Loucy (cell line): Measurements from ENCODE around the gene CFAP410.
"Not testable (repeated sequence)": the region's sequence is repeated elsewhere in the genome, so short reads cannot be mapped to it uniquely, and the experiment has no call there.

ENCODE experiments used
- H2AFZ ChIP-seq: fragments of 200-600 bp; sonication (generic); 2 replicates; pipeline ENCODE4 v1.6.0; 2016; ENCODE audit warnings: antibody characterized with exemption, mild to moderate bottlenecking, low read length, moderate library complexity
- H3F3A ChIP-seq: fragments of 200-600 bp; 2 replicates; pipeline ENCODE4 v1.6.0; 2016; ENCODE audit warnings: antibody characterized with exemption, low read depth, mild to moderate bottlenecking
- H3K27me3 ChIP-seq: fragments of 200-600 bp; sonication (generic); 2 replicates; pipeline ENCODE4 v1.6.1; 2014; ENCODE audit warnings: low read length, mild to moderate bottlenecking; ENCODE audit not compliant: insufficient read depth, poor library complexity, severe bottlenecking
- H3K36me3 ChIP-seq: fragments of 200-600 bp; sonication (generic); 2 replicates; pipeline ENCODE4 v1.6.1; 2016; ENCODE audit warnings: low read length; ENCODE audit not compliant: insufficient read depth
- H3K4me1 ChIP-seq: fragments of 200-600 bp; sonication (generic); 2 replicates; pipeline ENCODE4 v1.5.1; 2014; ENCODE audit warnings: low read length, mild to moderate bottlenecking; ENCODE audit not compliant: insufficient read depth, poor library complexity, severe bottlenecking
- H3K4me2 ChIP-seq: fragments of 200-600 bp; sonication (generic); 2 replicates; pipeline ENCODE4 v1.6.0; 2014; ENCODE audit warnings: antibody characterized with exemption, low read length, low read depth, mild to moderate bottlenecking; ENCODE audit not compliant: poor library complexity, severe bottlenecking
- H3K4me3 ChIP-seq: fragments of 200-600 bp; sonication (generic); 2 replicates; pipeline ENCODE4 v1.5.1; 2014; ENCODE audit warnings: low read length, mild to moderate bottlenecking, mixed read lengths; ENCODE audit not compliant: poor library complexity, severe bottlenecking
- H3K79me2 ChIP-seq: fragments of 200-600 bp; sonication (generic); 2 replicates; pipeline ENCODE4 v1.6.1; 2014; ENCODE audit warnings: low read length; ENCODE audit not compliant: insufficient read depth
- H3K9ac ChIP-seq: fragments of 200-600 bp; sonication (generic); 2 replicates; pipeline ENCODE4 v1.6.0; 2014; ENCODE audit warnings: mild to moderate bottlenecking, low read depth, low read length, moderate library complexity; ENCODE audit not compliant: poor library complexity, severe bottlenecking
- H3K9me2 ChIP-seq: fragments of 200-600 bp; sonication (generic); replicated peaks from 2 replicates; pipeline ENCODE4 v1.6.1; 2016; ENCODE audit warnings: low read depth, low read length, mixed read lengths
- H3K9me3 ChIP-seq: fragments of 200-600 bp; sonication (generic); 2 replicates; pipeline ENCODE4 v1.6.1; 2014; ENCODE audit warnings: mild to moderate bottlenecking, antibody characterized with exemption, low read length, low read depth; ENCODE audit not compliant: insufficient read depth
- H4K20me1 ChIP-seq: fragments of 200-600 bp; sonication (generic); 2 replicates; pipeline ENCODE4 v1.6.0; 2014; ENCODE audit warnings: antibody characterized with exemption, low read length, mild to moderate bottlenecking; ENCODE audit not compliant: insufficient read depth, poor library complexity, severe bottlenecking
- EZH2phosphoT487 ChIP-seq: fragments of 200-600 bp; IDR thresholded peaks from 2 replicates; pipeline ENCODE4 v1.6.1; 2018; ENCODE audit warnings: antibody characterized with exemption, mild to moderate bottlenecking, moderate library complexity, borderline replicate concordance
- TF ChIP-seq, protein P1 (sequence below): fragments of 200-600 bp; sonication (generic); conservative IDR thresholded peaks from 2 replicates; pipeline ENCODE4 v1.5.1; 2014; ENCODE audit warnings: mild to moderate bottlenecking, antibody characterized with exemption, low read length

Gene CFAP410

DNA sequence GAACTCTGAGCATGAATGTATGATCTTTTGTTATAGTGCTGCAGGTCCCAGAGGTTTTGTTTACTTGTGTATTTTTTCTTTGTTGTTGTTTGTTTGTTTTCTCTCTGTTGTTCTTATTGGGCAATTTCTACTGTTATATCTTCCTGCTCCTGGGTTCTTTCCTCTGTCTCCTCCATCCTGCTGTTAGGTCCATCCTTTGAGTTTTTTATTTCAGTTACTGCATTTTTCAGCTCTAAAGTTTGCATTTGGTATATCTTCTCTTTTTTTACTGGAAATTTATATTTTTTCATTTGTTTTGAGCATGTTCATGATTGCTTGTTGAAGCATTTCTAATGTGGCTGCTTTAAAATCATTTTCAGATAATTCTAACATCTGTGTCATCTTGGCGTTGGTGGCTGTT is 24.1 kb upstream of the CFAP410 start:
- Histone ChIP-seq H3F3A (no peaks in the 10 kb centered on the region), H4K20me1 (no peaks in the 10 kb centered on the region), H3K4me2 (no peak overlapping the region), H3K4me3 (no peak overlapping the region), H2AFZ (no peak overlapping the region), H3K36me3 (no peaks in the 10 kb centered on the region), H3K9ac (no peak overlapping the region), H3K9me2 (no peaks in the 10 kb centered on the region), H3K27me3 (no peaks in the 10 kb centered on the region), H3K4me1 (no peaks in the 10 kb centered on the region), H3K79me2 (no peaks in the 10 kb centered on the region), H3K9me3 (peaks cover 6% of the 10 kb centered on the region; the same call in 1 of the 2 replicates)
- TF ChIP-seq, protein P1, sequence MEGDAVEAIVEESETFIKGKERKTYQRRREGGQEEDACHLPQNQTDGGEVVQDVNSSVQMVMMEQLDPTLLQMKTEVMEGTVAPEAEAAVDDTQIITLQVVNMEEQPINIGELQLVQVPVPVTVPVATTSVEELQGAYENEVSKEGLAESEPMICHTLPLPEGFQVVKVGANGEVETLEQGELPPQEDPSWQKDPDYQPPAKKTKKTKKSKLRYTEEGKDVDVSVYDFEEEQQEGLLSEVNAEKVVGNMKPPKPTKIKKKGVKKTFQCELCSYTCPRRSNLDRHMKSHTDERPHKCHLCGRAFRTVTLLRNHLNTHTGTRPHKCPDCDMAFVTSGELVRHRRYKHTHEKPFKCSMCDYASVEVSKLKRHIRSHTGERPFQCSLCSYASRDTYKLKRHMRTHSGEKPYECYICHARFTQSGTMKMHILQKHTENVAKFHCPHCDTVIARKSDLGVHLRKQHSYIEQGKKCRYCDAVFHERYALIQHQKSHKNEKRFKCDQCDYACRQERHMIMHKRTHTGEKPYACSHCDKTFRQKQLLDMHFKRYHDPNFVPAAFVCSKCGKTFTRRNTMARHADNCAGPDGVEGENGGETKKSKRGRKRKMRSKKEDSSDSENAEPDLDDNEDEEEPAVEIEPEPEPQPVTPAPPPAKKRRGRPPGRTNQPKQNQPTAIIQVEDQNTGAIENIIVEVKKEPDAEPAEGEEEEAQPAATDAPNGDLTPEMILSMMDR: no peak
- no peak for TF ChIP-seq EZH2phosphoT487

DNA sequence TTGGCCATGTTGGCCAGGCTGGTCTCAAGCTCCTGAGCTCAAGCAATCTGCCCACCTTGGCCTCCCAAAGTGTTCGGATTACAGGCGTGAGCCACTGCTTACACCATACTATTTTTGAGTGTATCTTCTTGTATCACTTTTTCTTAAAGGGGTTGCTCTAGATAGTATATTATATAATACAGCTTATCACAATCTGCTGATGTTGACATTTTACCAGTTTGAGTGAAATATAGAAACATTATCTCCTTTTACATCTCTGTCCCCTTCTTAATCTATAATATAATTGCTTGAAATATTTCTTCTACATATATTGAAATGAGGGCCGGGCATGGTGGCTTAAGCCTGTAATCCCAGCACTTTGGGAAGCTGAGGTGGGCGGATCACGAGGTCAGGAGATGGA is 22.7 kb upstream of the CFAP410 start:
- not testable (repeated sequence) for H3K27me3 ChIP-seq, H3K79me2 ChIP-seq, H3K9me3 ChIP-seq, H2AFZ ChIP-seq, H3K4me3 ChIP-seq, H3K4me2 ChIP-seq, H3K36me3 ChIP-seq, H3K9me2 ChIP-seq, H3F3A ChIP-seq, H4K20me1 ChIP-seq, H3K9ac ChIP-seq, H3K4me1 ChIP-seq

DNA sequence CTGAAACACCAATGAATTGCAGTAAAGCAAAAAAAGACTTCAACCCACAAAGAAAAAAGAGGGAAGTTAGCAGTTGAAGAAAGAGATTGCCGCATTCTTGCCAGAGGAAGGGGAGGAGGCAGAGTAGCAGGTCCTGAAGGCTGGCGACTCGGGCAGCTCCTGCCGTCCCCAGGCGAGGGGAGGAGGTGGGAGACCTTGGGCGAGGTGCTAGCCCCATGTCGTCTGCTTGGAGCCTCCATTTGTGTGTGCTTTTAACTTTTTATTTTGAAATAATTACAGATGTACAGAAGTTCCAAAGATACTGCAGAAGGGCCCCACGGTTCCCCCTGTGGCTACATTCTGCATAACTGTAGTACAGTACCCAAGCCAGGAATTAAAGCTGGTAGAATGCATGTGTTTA is 21.0 kb upstream of the CFAP410 start:
- Histone ChIP-seq H3K9ac (no peak overlapping the region), H3K4me3 (no peak overlapping the region), H3K4me2 (no peak overlapping the region), H3K36me3 (no peaks in the 10 kb centered on the region), H2AFZ (no peak overlapping the region), H3K27me3 (no peaks in the 10 kb centered on the region), H3K4me1 (no peaks in the 10 kb centered on the region), H3K9me3 (peaks cover 6% of the 10 kb centered on the region; the same call in 1 of the 2 replicates), H3K9me2 (no peaks in the 10 kb centered on the region), H3F3A (no peaks in the 10 kb centered on the region), H3K79me2 (no peaks in the 10 kb centered on the region), H4K20me1 (no peaks in the 10 kb centered on the region)
- TF ChIP-seq, protein P1: no peak
- no peak for TF ChIP-seq EZH2phosphoT487

GRCh38 chr21:44359396-44359795 is 20.2 kb upstream of the CFAP410 start:
- no peaks in the 10 kb centered on the region for H3K36me3 ChIP-seq
- no peaks in the 10 kb centered on the region for H3K27me3 ChIP-seq
- no peaks in the 10 kb centered on the region for H3K9me2 ChIP-seq
- no peaks in the 10 kb centered on the region for H4K20me1 ChIP-seq
- H2AFZ ChIP-seq: no peak overlapping the region
- H3K4me3 ChIP-seq: no peak overlapping the region
- H3F3A ChIP-seq: no peaks in the 10 kb centered on the region
- H3K9me3 ChIP-seq: peaks cover 6% of the 10 kb centered on the region; the same call in 1 of the 2 replicates
- no peak for TF ChIP-seq EZH2phosphoT487
- TF ChIP-seq, protein P1: no peak
- H3K9ac ChIP-seq: no peak overlapping the region
- H3K4me2 ChIP-seq: no peak overlapping the region
- no peaks in the 10 kb centered on the region for H3K4me1 ChIP-seq
- no peaks in the 10 kb centered on the region for H3K79me2 ChIP-seq
